A549 (cell line): Measurements from ENCODE around the gene RPTOR.

Experiments used
- BCL3 ChIP-seq: fragments of >200 bp; sonication (Bioruptor Twin); formaldehyde crosslinking; IDR thresholded peaks from 3 replicates; pipeline ENCODE4 v1.6.1; 2016
- CHD4 ChIP-seq: fragments of 200-600 bp; sonication (generic); IDR thresholded peaks from 2 replicates; pipeline ENCODE4 v1.6.1; 2016; ENCODE audit warnings: antibody characterized with exemption, mild to moderate bottlenecking, borderline replicate concordance
- CTCF ChIP-seq: fragments of >200 bp; sonication (Bioruptor Twin); formaldehyde crosslinking; IDR thresholded peaks from 3 replicates; pipeline ENCODE4 v1.5.1; 2016
- EP300 ChIP-seq, 2 experiments: fragments of >200 bp; sonication (Bioruptor Twin); formaldehyde crosslinking; IDR thresholded peaks; 2 replicates in 1 of 2; 3 replicates in 1 of 2; pipeline ENCODE4 v1.6.1; 2016 to 2017
- KDM1A ChIP-seq: fragments of 200-600 bp; sonication (generic); IDR thresholded peaks from 2 replicates; pipeline ENCODE4 v1.6.1; 2016; ENCODE audit warnings: low read depth, mild to moderate bottlenecking
- MAX ChIP-seq: IDR thresholded peaks from 2 replicates; pipeline ENCODE4 v1.6.1; 2012
- PBX3 ChIP-seq: IDR thresholded peaks from 2 replicates; pipeline ENCODE4 v1.6.1; 2012
- POLR2A ChIP-seq: IDR thresholded peaks from 2 replicates; pipeline ENCODE4 v1.6.1; 2012; ENCODE audit warnings: mild to moderate bottlenecking, low read length
- RAD21 ChIP-seq, 2 experiments: fragments of >200 bp in 1 of 2; sonication (Bioruptor Twin) in 1 of 2; formaldehyde crosslinking in 1 of 2; IDR thresholded peaks in 1 of 2; conservative IDR thresholded peaks in 1 of 2; 2 replicates in 1 of 2; 3 replicates in 1 of 2; pipeline ENCODE4 v1.6.1; 2012 to 2018; ENCODE audit warnings: inconsistent platforms in 1 of 2
- SMC3 ChIP-seq: fragments of >200 bp; sonication (Bioruptor Twin); formaldehyde crosslinking; IDR thresholded peaks from 3 replicates; pipeline ENCODE4 v1.6.1; 2018; ENCODE audit warnings: inconsistent platforms
- TP53 ChIP-seq: fragments of 250-450 bp; sonication (Bioruptor Pico); IDR thresholded peaks from 2 replicates; pipeline ENCODE4 v1.5.0; 2021; ENCODE audit warnings: mild to moderate bottlenecking, moderate library complexity

- no peak for TF ChIP-seq CTCF
- TF ChIP-seq TP53 (CRISPR knock-in tag): no peak
- TF ChIP-seq POLR2A: no peak
- TF ChIP-seq RAD21 (conservative IDR thresholded peaks at IDR 0.05 in 1 of 2, IDR thresholded peaks at IDR 0.05 in 1 of 2): no peak
- TF ChIP-seq PBX3: no peak
- TF ChIP-seq MAX: no peak
- no peak for TF ChIP-seq KDM1A
- TF ChIP-seq CHD4: no peak
- no peak for TF ChIP-seq SMC3
- no peak for TF ChIP-seq BCL3
- TF ChIP-seq EP300 (IDR thresholded peaks at IDR 0.05): no peak
Observed at GRCh38 chr17:80769516-80769915, 224.9 kb downstream of the RPTOR start.
